K562 (cell line): ENCODE data around the gene SMARCC1. TPM values are rescaled to one million over a fixed set of nuclear protein-coding genes. Genes with fewer than 3 reads are reported as not detected.

Experiments
- ATAC-seq: fragments of 200-7000 bp; cut with Tn5 transposase; 3 replicates; pipeline ENCODE4 v1.9.1; 2020; ENCODE audit warnings: moderate library complexity
- BruUV-seq: library from RNA; stranded (reverse); fragments of 400-500 nt; replicated peaks from 2 replicates; lab custom pipeline; 2021; lab: Mats Ljungman, UMichigan
- CTCF ChIA-PET: fragments of 300-600 bp; formaldehyde crosslinking; extraction: SDS; loops from one replicate; lab custom pipeline; 2021; ENCODE audit warnings: low intra/inter-chr PET ratio; lab: Yijun Ruan, JAX
- POLR2A ChIA-PET: fragments of 300-600, 350-650 bp; sonication (Branson Sonifier 250); formaldehyde crosslinking; extraction: SDS; loops from one replicate; lab custom pipeline; 2021; ENCODE audit warnings: antibody characterized with exemption, inconsistent platforms; lab: Yijun Ruan, JAX
- DNase-seq, 4 experiments: peaks; one replicate each; pipeline versions ENCODE4 v3.0.0 to v3.0.0-alpha.2; 2011 to 2018; ENCODE audit warnings: low spot score in 3 of 4, mixed read lengths in 3 of 4; ENCODE audit errors: extremely low read depth in 1 of 4
- FAIRE-seq: peaks from 2 replicates; lab custom pipeline; 2011; peaks lifted over from hg19 to GRCh38; lab: Jason Lieb, UNC
- H2AFZ ChIP-seq: 2 replicates; pipeline ENCODE4 v1.6.0; 2011; ENCODE audit warnings: low read depth, low read length, control low read depth, inconsistent platforms
- H3K27ac ChIP-seq: fragments of 200-600 bp; 3 replicates; pipeline ENCODE4 v1.8.0; 2011; ENCODE audit warnings: low read depth, mild to moderate bottlenecking, control low read depth, inconsistent platforms, low read length, moderate library complexity, mixed read lengths; ENCODE audit errors: extremely low read depth
- H3K27me3 ChIP-seq, 2 experiments: fragments of 300-600 bp in 1 of 2; 2 replicates in 1 of 2; 3 replicates in 1 of 2; pipeline versions ENCODE4 v1.6.0 to v1.8.0; 2011; ENCODE audit warnings: inconsistent platforms in 2 of 2, low read length in 2 of 2, mild to moderate bottlenecking in 1 of 2, mixed read lengths in 1 of 2, moderate library complexity in 1 of 2; ENCODE audit not compliant: control insufficient read depth in 2 of 2, insufficient read depth in 2 of 2
- H3K36me3 ChIP-seq: fragments of 300-600 bp; 3 replicates; pipeline ENCODE4 v1.8.0; 2011; ENCODE audit warnings: mild to moderate bottlenecking, low read length, inconsistent platforms; ENCODE audit not compliant: control insufficient read depth, insufficient read depth
- H3K4me1 ChIP-seq, 2 experiments: fragments of 200-600 bp in 1 of 2; replicated peaks in 1 of 2; 2 replicates in 1 of 2; 3 replicates in 1 of 2; pipeline versions ENCODE4 v1.5.1 to v1.8.0; 2011; ENCODE audit warnings: inconsistent platforms in 2 of 2, low read length in 2 of 2, mild to moderate bottlenecking in 1 of 2, mixed read lengths in 1 of 2, moderate library complexity in 1 of 2; ENCODE audit not compliant: control insufficient read depth in 2 of 2, insufficient read depth in 2 of 2
- H3K4me2 ChIP-seq: 2 replicates; pipeline ENCODE4 v1.6.1; 2011; ENCODE audit warnings: low read length, control low read depth, inconsistent platforms, mixed read lengths; ENCODE audit not compliant: insufficient read depth
- H3K4me3 ChIP-seq: fragments of 200-600 bp; sonication (generic), shearing (Covaris generic); 2 replicates; pipeline ENCODE4 v1.5.1; 2016; ENCODE audit warnings: control low read depth, inconsistent platforms
- H3K79me2 ChIP-seq: fragments of 200-600 bp; 3 replicates; pipeline ENCODE4 v1.8.0; 2011; ENCODE audit warnings: low read length, inconsistent platforms; ENCODE audit not compliant: control insufficient read depth, insufficient read depth
- H3K9ac ChIP-seq, 2 experiments: 2 replicates each; pipeline versions ENCODE4 v1.6.0 to v1.6.1; 2011; ENCODE audit warnings: low read depth in 2 of 2, low read length in 2 of 2, control low read depth in 1 of 2, inconsistent platforms in 1 of 2, mild to moderate bottlenecking in 1 of 2, mixed read lengths in 1 of 2; ENCODE audit not compliant: insufficient read depth in 1 of 2
- H3K9me1 ChIP-seq: one replicate; pipeline ENCODE4 v1.6.0; 2011; ENCODE audit warnings: inconsistent platforms, mild to moderate bottlenecking, low read length, moderate library complexity; ENCODE audit not compliant: control insufficient read depth, insufficient read depth
- H3K9me3 ChIP-seq: replicated peaks from 2 replicates; pipeline ENCODE4 v1.5.1; 2011; ENCODE audit warnings: low read depth, low read length, inconsistent platforms; ENCODE audit not compliant: control insufficient read depth, insufficient read depth
- H4K20me1 ChIP-seq: replicated peaks from 2 replicates; pipeline ENCODE4 v1.6.1; 2011; ENCODE audit warnings: low read length, inconsistent platforms, mixed read lengths; ENCODE audit not compliant: control insufficient read depth, insufficient read depth
- CLOCK ChIP-seq: fragments of 250-450 bp; sonication (Bioruptor Pico); IDR thresholded peaks from 2 replicates; pipeline ENCODE4 v1.4.0; 2020; ENCODE audit warnings: mild to moderate bottlenecking, moderate library complexity, borderline replicate concordance
- CREM ChIP-seq: IDR thresholded peaks from 2 replicates; pipeline ENCODE4 v1.6.1; 2014; ENCODE audit warnings: antibody characterized with exemption, low read depth
- ETS1 ChIP-seq: conservative IDR thresholded peaks from 2 replicates; pipeline ENCODE4 v1.6.1; 2011; ENCODE audit warnings: low read depth, mild to moderate bottlenecking, low read length; ENCODE audit not compliant: control insufficient read depth
- MTA1 ChIP-seq: fragments of 450-650 bp; IDR thresholded peaks from 2 replicates; pipeline ENCODE4 v1.6.1; 2017; ENCODE audit warnings: borderline replicate concordance
- PHTF2 ChIP-seq: fragments of 250-450 bp; sonication (Bioruptor Pico); IDR thresholded peaks from 2 replicates; pipeline ENCODE4 v1.5.0; 2021; ENCODE audit warnings: mild to moderate bottlenecking
- POLR2A ChIP-seq: fragments of 450-650 bp; conservative IDR thresholded peaks from 2 replicates; pipeline ENCODE4 v1.6.1; 2016
- SETDB1 ChIP-seq: IDR thresholded peaks from one replicate; pipeline ENCODE4 v1.6.1; 2012; ENCODE audit warnings: low read length, control low read depth, inconsistent platforms
- SOX6 ChIP-seq: fragments of 450-650 bp; IDR thresholded peaks from 2 replicates; pipeline ENCODE4 v1.6.1; 2014; ENCODE audit warnings: mild to moderate bottlenecking
- ZBTB12 ChIP-seq: fragments of 250-450 bp; sonication (Bioruptor Pico); IDR thresholded peaks from 2 replicates; pipeline ENCODE4 v1.4.0; 2020
- ZNF23 ChIP-seq: fragments of 250-450 bp; sonication (Bioruptor Pico); IDR thresholded peaks from 2 replicates; pipeline ENCODE4 v1.4.0; 2020; ENCODE audit warnings: mild to moderate bottlenecking
- ZNF696 ChIP-seq: fragments of 250-450 bp; sonication (Bioruptor Pico); conservative IDR thresholded peaks from 2 replicates; pipeline ENCODE4 v1.4.0; 2020; ENCODE audit warnings: mild to moderate bottlenecking, moderate library complexity
- WGBS: fragments of 100-300 bp; shearing (Covaris generic); methylation state at CpG from one replicate; pipeline ENCODE4 v1.1.6; 2016; ENCODE audit warnings: low coverage, mixed read lengths; ENCODE audit not compliant: insufficient coverage; ENCODE audit errors: missing lambda C conversion rate; 5-methylcytosine and 5-hydroxymethylcytosine counted together
- in situ Hi-C: fragments of 300-500 bp; cut with MboI; formaldehyde crosslinking; loops from 4 replicates; pipeline ENCODE4 v1.15.0; 2018; ENCODE audit warnings: inconsistent platforms, mixed read lengths
- intact Hi-C: fragments of 100-400 bp; cut with micrococcal nuclease; formaldehyde crosslinking; loops from 2 replicates; pipeline ENCODE4 v1.14.2; 2022
- polyA plus RNA-seq, 8 experiments: library from polyadenylated mRNA; depleted of rRNA in 4 of 8; stranded (reverse) in 5 of 8; unstranded in 3 of 8; fragments of >200 nt; fragmentation: Nextera tagmentation in 2 of 8; fragmentation: Illumina TruSeq in 1 of 8; extraction: Ambion mirVana in 2 of 8; extraction: Trizol in 1 of 8; gene quantifications; 2 replicates each; pipeline versions ENCODE4 v1.2.1 to v1.2.3, GENCODE V29; 2011 to 2014; ENCODE audit warnings: inconsistent platforms in 1 of 8, missing spikeins in 1 of 8
- total RNA-seq, 7 experiments: library from RNA; depleted of rRNA in 6 of 7; stranded (reverse); fragments of >200 nt in 6 of 7; fragmentation: Illumina TruSeq in 2 of 7; extraction: Trizol in 2 of 7; gene quantifications; 2 replicates each; pipeline versions ENCODE4 v1.2.1 to v1.2.3, GENCODE V29; 2011 to 2021; ENCODE audit warnings: low replicate concordance in 1 of 7

Gene SMARCC1
- total and polyA plus RNA-seq, 9 of the 15 experiments (the other 6 are each of a cell fraction or from before 2014, with no cell fraction given) = 20.7 to 199 (median 66.0) TPM

- Histone ChIP-seq H3K4me2 (no peak overlapping the region), H3K9me1 (no peaks in the 10 kb centered on the region), H3K9me3 (no peaks in the 10 kb centered on the region), H3K27me3 (no peaks in the 10 kb centered on the region), H3K79me2 (0 out of 3 replicates have a peak, but pooled peaks cover 9% of the 10 kb centered on the region), H3K4me1 (no peaks in the 10 kb centered on the region), H2AFZ (no peak overlapping the region), H3K36me3 (peaks cover 79% of the 10 kb centered on the region), H4K20me1 (no peaks in the 10 kb centered on the region), H3K4me3 (no peak overlapping the region), H3K27ac (no peak overlapping the region), H3K9ac (no peak overlapping the region)
- DNase-seq (no peak), ATAC-seq (no peak), FAIRE-seq (no peak)
- ChIA-PET POLR2A (interaction anchor here (1.3 kb wide), 1 partner anchor 14 kb away, joined by 4 read pairs; no protein-coding TSS in a partner anchor), CTCF (no interaction called here)
- no TSS peak for BruUV-seq
- in situ Hi-C loops = no loop called here
- TF ChIP-seq SOX6 (no peak), ZNF696 (CRISPR knock-in tag) (no peak), ETS1 (no peak), PHTF2 (CRISPR knock-in tag) (no peak), CREM (no peak), ZNF23 (CRISPR knock-in tag) (no peak), CLOCK (CRISPR knock-in tag) (no peak), MTA1 (no peak), POLR2A (no peak), ZBTB12 (CRISPR knock-in tag) (no peak), SETDB1 (no peak)
- intact Hi-C loops = no loop called here
- WGBS = 89% methylated on average over 2 of the region's 2 CpGs
Measured at GRCh38 chr3:47647550-47647949, 134.1 kb downstream of the SMARCC1 start.
